ENCODE measurements around the gene FBF1.

- TF ChIP-seq CTCF (IDR thresholded peaks at IDR 0.05) = no peak
- TF ChIP-seq POLR2A (IDR thresholded peaks at IDR 0.05) = no peak
Measured at GRCh38 chr17:75909812-75910274, 31.0 kb downstream of the FBF1 start.
